ENCODE measurements around the gene SORCS3.

SORCS3 gene

DNA sequence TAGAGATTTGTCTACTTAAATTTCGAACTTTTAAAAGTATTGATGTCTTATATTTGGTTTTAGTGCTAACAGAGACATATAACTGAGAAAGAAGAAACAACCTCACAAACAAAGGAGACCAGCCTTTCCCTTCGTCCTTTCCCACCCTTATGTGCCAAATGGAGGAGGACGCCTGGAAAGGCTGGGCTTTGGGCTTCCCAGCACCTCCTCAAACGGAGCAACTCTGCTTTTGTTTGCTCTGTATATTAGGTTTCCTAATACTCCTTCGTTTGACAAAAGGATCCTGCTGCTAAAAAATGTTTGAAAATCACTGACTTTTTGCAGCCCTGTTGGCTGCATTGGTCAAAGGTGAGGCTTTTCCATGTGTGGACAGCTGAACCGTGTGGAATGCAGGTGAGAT, 471.8 kb downstream of the SORCS3 start:
- DNase-seq (ENCODE audit: low read depth) = no peak

DNA sequence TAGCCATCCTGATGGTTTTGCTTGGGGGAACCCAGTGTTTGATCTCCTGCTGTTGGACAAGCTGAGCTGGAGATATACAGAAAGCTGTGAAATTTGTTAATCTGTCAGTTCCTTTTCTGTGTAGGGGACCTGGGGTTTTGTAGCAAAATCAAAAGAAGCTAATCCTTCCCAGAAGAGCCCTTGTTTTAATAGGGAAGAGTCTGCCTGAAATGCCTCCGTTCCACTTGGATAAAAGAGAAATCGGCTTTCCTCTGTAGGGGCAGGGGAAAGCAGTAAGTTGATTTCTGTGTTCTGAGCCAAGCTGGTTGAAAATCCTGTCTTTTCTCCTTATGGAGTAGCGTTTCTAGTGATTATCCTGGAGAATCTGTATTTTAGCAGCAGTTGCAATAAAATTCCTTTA, 472.6 kb downstream of the SORCS3 start:
- DNase-seq (ENCODE audit: low read depth) = no peak

GRCh38 chr10:105121743-105122142, 480.7 kb downstream of the SORCS3 start:
- DNase-seq (ENCODE audit: low read depth) = no peak

DNA sequence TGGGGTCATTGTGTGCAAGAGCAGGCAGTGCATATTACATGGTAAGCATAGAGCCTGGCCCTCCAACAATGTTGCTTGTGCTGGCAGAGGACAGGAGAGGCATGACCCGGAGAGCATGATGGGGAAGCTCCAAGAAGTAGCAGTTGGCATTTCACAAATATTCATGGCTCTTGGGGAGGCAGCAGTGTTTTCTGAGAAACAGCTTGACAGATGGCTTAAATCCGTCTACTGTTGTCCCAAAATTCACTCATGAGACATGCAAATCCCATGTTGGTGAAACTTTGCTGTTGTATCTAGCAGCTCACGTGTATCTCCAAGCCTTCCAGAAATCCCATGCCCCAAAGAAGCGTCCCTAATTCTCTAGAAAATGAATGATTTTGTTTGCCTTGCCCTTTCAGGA, 487.0 kb downstream of the SORCS3 start:
- DNase-seq (ENCODE audit: low read depth) = no peak

GRCh38 chr10:105138358-105138757, 497.3 kb downstream of the SORCS3 start:
- no peak for DNase-seq (ENCODE audit: low read depth)

DNA sequence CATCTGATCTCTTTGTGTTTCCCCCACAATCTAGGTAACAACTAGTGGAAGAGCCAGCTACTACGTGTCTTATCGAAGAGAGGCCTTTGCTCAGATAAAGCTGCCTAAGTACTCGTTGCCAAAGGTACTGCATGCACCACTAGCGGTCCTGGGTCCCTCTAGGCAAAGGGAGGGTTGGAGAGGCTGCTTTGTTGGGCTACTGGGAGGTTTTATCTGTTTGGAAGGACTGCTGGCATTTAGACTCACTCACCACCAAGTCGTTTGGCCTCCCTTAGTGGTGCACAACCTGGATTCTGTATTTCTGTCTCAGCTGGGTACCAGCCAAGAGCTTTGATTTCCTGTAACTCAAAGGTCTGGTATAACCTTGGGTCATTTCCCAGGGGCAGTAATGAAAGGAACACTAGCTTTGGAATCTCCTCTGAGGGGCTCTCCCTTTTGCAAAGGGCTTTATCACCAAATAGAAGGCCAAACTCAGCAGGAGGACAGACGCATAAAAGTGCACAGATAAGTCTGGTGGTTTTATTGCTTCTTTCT, 498.3 kb downstream of the SORCS3 start:
- no peak for DNase-seq (ENCODE audit: low read depth)

GRCh38 chr10:105140600-105140999, 499.5 kb downstream of the SORCS3 start:
- no peak for DNase-seq (ENCODE audit: low read depth)

DNA sequence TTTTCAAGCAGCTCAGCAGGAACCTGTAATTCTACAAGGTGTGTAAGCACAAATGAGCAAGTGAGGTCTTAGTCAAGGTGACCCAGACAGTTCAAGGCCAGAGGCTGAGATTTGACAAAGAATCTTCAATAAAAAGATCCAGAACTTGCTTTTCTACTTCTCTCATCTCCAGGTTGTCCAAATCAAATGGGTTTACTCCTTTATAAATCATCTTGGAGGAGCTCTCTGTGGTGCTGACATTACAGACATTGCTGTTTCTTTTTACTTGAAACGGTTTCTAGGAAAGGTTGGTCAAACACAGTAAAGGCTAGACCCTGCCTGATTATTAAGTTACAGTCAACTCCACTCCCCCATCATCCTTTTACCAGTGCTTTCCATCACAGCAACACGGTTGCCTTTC, 504.6 kb downstream of the SORCS3 start:
- no peak for DNase-seq (ENCODE audit: low read depth)

DNA sequence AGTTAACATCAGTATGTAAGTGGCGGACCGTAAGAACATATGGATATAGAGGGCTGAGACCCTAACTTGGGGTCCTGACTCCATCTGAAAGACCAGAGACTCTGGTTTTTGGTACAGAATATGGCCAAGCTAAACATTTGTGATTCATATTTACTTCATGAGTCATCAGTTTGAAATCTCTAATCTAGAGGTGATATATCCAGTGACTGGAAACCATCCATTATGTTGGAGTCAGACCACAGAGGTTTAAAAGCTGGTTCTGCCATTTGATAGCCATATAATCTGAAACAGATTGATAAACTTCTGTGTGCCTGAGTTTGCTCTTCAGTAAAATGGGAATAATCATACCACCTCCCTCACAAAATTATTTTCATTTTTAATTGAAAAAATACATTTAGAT, 505.3 kb downstream of the SORCS3 start:
- DNase-seq (ENCODE audit: low read depth) = no peak

DNA sequence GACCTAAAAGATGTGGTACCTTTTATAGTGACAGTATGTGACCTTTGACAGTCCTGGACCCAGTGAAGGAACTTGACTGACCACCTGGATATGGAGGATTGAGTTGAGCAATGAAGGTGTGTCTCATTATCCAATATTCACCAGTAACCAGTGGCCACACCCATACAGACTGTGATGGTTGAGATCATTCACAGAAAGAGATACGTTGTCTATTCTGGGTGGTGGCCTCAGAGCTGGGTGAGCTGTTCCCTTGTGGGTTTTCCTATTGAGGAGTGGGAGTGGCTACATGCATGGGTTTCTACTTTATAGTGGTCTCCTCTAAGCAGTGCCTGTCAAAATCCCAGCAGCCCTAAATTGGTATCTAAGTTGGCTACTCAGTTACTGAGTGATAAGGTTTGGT, 507.4 kb downstream of the SORCS3 start:
- no peak for DNase-seq (ENCODE audit: low read depth)

GRCh38 chr10:105148921-105149320, 507.8 kb downstream of the SORCS3 start:
- DNase-seq (ENCODE audit: low read depth) = no peak

DNA sequence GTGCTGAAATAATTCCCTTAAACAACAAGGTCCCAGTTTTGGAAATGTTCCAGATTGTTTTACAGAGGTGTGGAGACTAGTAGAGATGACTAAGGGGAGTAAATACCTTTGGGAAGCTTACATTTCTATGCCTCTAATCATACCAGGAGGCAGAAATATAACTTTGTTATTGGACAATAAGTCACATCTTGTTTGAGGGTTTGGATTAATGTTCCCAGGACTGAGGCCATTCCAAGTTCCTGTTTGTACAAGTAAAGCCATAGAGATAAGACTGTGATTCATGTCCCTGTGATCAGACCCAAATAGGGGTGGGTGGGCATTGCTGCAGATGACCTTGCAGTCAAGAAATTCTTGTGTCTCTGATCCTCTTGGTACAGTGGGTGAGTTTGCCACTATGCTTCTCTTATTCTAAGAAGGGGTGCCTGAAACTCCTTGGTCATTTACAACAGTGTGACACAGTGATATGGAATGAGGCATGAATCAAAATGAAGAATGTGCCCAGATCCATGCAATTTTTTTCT, 508.3 kb downstream of the SORCS3 start:
- no peak for DNase-seq (ENCODE audit: low read depth)

DNA sequence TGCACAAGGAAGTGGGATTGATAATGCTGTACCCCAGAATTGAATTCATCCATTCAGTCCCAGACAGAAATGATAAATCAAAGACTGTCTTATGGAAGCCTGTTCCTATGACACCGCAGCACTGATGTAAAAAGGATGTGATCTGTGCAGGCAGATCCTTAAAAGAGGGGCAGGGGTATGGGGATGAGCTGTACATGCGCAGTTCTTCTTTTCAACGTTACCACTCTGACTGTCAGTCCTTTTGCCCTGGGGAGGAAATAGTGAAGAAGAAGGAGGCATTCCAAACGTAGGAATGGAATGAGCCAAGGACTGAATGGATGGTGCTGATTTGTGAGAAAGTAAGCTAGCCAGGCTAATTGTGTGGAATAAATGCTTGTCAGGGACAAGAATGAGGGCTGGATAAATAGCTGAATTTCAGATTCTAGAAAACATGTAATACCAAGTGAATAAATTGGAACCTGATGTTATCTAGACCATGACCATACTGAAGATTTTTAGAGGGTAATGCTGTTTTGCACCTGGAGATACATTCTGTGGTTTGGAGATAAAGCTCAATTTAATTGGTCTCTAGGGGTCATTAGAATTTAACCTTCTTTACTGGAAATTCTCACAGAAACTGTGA, 509.3 kb downstream of the SORCS3 start:
- no peak for DNase-seq (ENCODE audit: low read depth)

GRCh38 chr10:105154736-105155135, 513.6 kb downstream of the SORCS3 start:
- DNase-seq (ENCODE audit: low read depth) = no peak

DNA sequence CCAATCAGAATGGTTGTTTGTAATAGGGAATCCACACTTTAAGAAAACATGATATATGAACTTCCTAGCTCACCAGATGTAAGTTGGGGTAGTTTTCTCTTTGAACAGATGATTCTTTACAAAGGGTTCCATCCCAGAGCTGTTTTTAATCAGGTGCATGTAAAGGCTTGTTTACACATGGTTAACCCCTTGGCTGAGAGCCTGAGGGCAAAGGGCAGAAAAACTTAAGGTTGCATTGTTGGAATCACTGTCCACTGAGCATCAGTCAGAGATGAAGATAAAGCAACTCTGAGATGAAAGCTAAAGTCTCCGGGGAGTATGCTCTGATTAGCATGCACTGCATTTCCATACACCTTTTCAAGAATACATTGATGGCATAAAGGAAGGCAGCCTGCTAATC, 518.2 kb downstream of the SORCS3 start:
- no peak for DNase-seq (ENCODE audit: low read depth)

GRCh38 chr10:105161149-105161548, 520.1 kb downstream of the SORCS3 start:
- no peak for DNase-seq (ENCODE audit: low read depth)

- no peak for DNase-seq (ENCODE audit: low read depth)
Measured at GRCh38 chr10:105161767-105162166, 520.7 kb downstream of the SORCS3 start.

GRCh38 chr10:105170521-105170920, 529.4 kb downstream of the SORCS3 start:
- no peak for DNase-seq (ENCODE audit: low read depth)

GRCh38 chr10:105171945-105172344, 530.9 kb downstream of the SORCS3 start:
- no peak for DNase-seq (ENCODE audit: low read depth)

DNA sequence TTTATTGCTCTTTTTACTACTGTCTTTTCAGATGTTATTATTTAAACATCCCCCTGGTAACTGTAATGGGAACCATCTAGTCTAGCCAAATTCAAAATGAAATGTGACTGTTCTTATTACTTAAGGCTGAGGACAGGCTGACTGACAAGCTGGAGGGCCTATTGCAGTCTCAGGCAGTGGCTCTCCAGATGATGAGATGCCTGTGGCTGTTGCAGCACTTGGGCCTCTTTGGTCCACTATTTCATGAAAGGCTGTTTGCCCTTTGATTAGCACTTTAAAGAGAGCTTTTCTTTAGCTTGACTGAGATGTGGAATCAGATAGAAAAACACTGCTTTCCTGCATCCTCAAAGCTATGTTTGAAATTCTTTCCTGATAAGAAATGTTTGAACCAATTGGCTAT, 540.5 kb downstream of the SORCS3 start:
- DNase-seq (ENCODE audit: low read depth) = no peak

GRCh38 chr10:105183536-105183935, 542.4 kb downstream of the SORCS3 start:
- DNase-seq (ENCODE audit: low read depth) = no peak

- DNase-seq (ENCODE audit: low read depth) = no peak
Measured at GRCh38 chr10:105185161-105185560, 544.1 kb downstream of the SORCS3 start.

DNA sequence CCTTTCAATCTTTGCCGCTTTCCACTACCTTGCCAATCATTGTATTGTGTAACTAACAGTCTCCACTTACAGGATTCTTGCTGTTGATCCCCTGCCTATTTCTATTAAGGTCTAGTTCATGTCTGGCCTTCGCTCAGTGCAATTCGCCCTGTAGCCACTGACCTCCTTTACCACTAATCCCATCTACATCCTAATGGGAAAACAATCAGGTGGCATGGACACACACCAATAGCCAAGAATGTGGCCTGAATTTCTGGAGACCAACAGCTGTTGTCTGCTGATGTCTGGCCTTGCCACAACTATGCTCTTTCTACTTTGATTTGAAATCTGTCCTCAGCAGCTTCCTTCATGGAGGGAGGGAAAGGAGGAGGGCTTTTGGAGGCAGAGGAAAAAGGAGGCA, 546.2 kb downstream of the SORCS3 start:
- DNase-seq (ENCODE audit: low read depth) = no peak

GRCh38 chr10:105188737-105189462, 547.8 kb downstream of the SORCS3 start:
- DNase-seq (ENCODE audit: low read depth) = no peak
